Esophagus squamous epithelium (tissue), 4 donors: ENCODE results near the gene AHI1.

Experiments
- POLR2A ChIP-seq, 4 donors: fragments of 450-650 bp; IDR thresholded peaks; one replicate each; pipeline ENCODE4 v1.6.1; 2017; ENCODE audit warnings: antibody characterized with exemption in 4 of 4, mild to moderate bottlenecking in 4 of 4, moderate library complexity in 3 of 4
- TF ChIP-seq, protein P1 (sequence below), 6 experiments: fragments of 450-650 bp in 4 of 6; fragments of 200-600 bp in 2 of 6; sonication (generic) in 2 of 6; IDR thresholded peaks; one replicate each; pipeline ENCODE4 v1.5.1; 2016 to 2019; ENCODE audit warnings: antibody characterized with exemption in 6 of 6, mild to moderate bottlenecking in 4 of 6, moderate library complexity in 4 of 6

DNA sequence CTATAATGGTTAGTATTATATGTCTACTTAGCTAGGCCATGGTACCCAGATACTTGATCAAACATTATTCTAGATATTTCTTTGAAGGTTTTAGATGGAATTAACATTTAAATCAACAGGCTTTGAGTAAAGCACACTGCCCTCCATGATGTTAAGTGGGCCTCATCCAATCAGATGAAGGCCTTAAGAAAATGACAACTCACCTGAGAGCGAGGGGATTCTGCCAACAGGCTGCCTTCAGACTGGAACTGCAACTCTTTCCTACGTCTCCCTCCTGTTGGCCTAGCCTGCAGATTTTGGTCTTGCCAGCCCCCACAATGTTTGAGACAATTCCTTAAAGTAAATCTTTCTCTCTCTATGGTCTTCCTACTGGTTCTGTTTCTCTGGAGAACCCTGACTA lies 137.3 kb downstream of the AHI1 start:
- TF ChIP-seq, protein P1, sequence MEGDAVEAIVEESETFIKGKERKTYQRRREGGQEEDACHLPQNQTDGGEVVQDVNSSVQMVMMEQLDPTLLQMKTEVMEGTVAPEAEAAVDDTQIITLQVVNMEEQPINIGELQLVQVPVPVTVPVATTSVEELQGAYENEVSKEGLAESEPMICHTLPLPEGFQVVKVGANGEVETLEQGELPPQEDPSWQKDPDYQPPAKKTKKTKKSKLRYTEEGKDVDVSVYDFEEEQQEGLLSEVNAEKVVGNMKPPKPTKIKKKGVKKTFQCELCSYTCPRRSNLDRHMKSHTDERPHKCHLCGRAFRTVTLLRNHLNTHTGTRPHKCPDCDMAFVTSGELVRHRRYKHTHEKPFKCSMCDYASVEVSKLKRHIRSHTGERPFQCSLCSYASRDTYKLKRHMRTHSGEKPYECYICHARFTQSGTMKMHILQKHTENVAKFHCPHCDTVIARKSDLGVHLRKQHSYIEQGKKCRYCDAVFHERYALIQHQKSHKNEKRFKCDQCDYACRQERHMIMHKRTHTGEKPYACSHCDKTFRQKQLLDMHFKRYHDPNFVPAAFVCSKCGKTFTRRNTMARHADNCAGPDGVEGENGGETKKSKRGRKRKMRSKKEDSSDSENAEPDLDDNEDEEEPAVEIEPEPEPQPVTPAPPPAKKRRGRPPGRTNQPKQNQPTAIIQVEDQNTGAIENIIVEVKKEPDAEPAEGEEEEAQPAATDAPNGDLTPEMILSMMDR (IDR thresholded peaks at IDR 0.05) = no peak
- TF ChIP-seq POLR2A (IDR thresholded peaks at IDR 0.05) = no peak
